Measurements from ENCODE around the gene AHDC1. TPM values are rescaled to one million over a fixed set of nuclear protein-coding genes. Genes with fewer than 3 reads are reported as not detected.
A peak's percentile ranks its signal among the peaks of the same experiment; 100 is the strongest.

AHDC1 gene
- total and polyA plus RNA-seq, 2 of the 13 experiments (the other 11 are each of a cell fraction or from before 2014, with no cell fraction given): 1.0 to 2.7 TPM

- Histone ChIP-seq H3K9me3 (ENCODE audit: low read length) (no peaks in the 10 kb centered on the region), H2AFZ (ENCODE audit: low read length) (no peak overlapping the region), H4K20me1 (ENCODE audit: insufficient read depth, low read length) (no peaks in the 10 kb centered on the region), H3K4me2 (ENCODE audit: low read depth, low read length) (0 out of 2 replicates have a peak overlapping the region, but pooled peaks have one; percentile 92), H3K4me3 (replicated peaks in 1 of 3; ENCODE audit: insufficient read depth in 1 of 3, low read depth in 2 of 3, low read length in 3 of 3) (no peak overlapping the region), H3K9ac (ENCODE audit: insufficient read depth, low read depth, low read length) (no peak overlapping the region), H3K79me2 (ENCODE audit: insufficient read depth, low read length) (no peaks in the 10 kb centered on the region), H3K27ac (ENCODE audit: extremely low read length, insufficient read depth, low read length) (no peak overlapping the region), H3K36me3 (replicated peaks in 1 of 2; ENCODE audit: control insufficient read depth in 1 of 2, insufficient read depth in 2 of 2, low read length in 2 of 2) (no peaks in the 10 kb centered on the region), H3K27me3 (ENCODE audit: control insufficient read depth in 1 of 2, insufficient read depth in 2 of 2, low read length in 2 of 2) (peaks cover 0 to 20% of the 10 kb centered on the region in 2 experiments; a peak in 1 of 5 replicates), H3K4me1 (ENCODE audit: insufficient read depth, low read length) (peaks cover 57% of the 10 kb centered on the region)
- ChIA-PET CTCF (ENCODE audit: low intra/inter-chr PET ratio, low total read pairs) (interaction anchor here (1.2 to 4.9 kb wide), 3 partner anchors 35 to 193 kb away, joined by 3 to 63 read pairs (median 31); no protein-coding TSS in a partner anchor), POLR2A (interaction anchor here (0.7 to 1.3 kb wide), 2 partner anchors 40 to 194 kb away, joined by 3 read pairs; no protein-coding TSS in a partner anchor)
- WGBS (ENCODE audit: low lambda C conversion rate): 10% methylated on average over 3 of the region's 3 CpGs
- TF ChIP-seq ZBTB2 (CRISPR knock-in tag; IDR thresholded peaks at IDR 0.05; ENCODE audit: low read depth) (no peak), PHF21A (CRISPR knock-in tag; IDR thresholded peaks at IDR 0.05) (no peak), TCF7L2 (IDR thresholded peaks at IDR 0.05; ENCODE audit: low read depth, low read length) (no peak)
- no TSS peak for BruUV-seq (replicated peaks)
- DNase-seq (ENCODE audit: low spot score): no peak
- intact Hi-C loops (cut with micrococcal nuclease; ENCODE audit: unreplicated experiment): loop anchor here (5.0 kb wide), 1 partner anchor 102 kb away; no protein-coding TSS in a partner anchor
- FAIRE-seq: no peak
- in situ Hi-C loops (cut with HindIII; ENCODE audit: extremely low pct_ligation_motif_present, low pct_unique_long_range_greater_than_20kb): loop anchor here (5.0 to 10.0 kb wide), 3 partner anchors 52 to 314 kb away; partner anchors contain the start of gene GPR3
- no peak for ATAC-seq
These were observed 5.2 kb upstream of the AHDC1 start for GRCh38 chr1:27609210-27609555.

GRCh38 chr1:27607239-27607804, 3.4 kb upstream of the AHDC1 start:
- peak; percentile 96 for DNase-seq (ENCODE audit: low spot score)
- H3K4me3 ChIP-seq (replicated peaks in 1 of 3; ENCODE audit: insufficient read depth in 1 of 3, low read depth in 2 of 3, low read length in 3 of 3): peak overlapping the region; percentile 22 to 66 (median 50); a peak in 5 of 6 replicates
- no TSS peak for BruUV-seq (replicated peaks)
- no peaks in the 10 kb centered on the region for H3K36me3 ChIP-seq (replicated peaks in 1 of 2; ENCODE audit: control insufficient read depth in 1 of 2, insufficient read depth in 2 of 2, low read length in 2 of 2)
- H3K4me1 ChIP-seq (ENCODE audit: insufficient read depth, low read length): peaks cover 57% of the 10 kb centered on the region
- no peaks in the 10 kb centered on the region for H3K9me3 ChIP-seq (ENCODE audit: low read length)
- peaks cover 0 to 10% of the 10 kb centered on the region in 2 experiments; a peak in 1 of 5 replicates for H3K27me3 ChIP-seq (ENCODE audit: control insufficient read depth in 1 of 2, insufficient read depth in 2 of 2, low read length in 2 of 2)
- peak overlapping the region; percentile 92 for H3K4me2 ChIP-seq (ENCODE audit: low read depth, low read length)
- intact Hi-C loops (cut with micrococcal nuclease; ENCODE audit: unreplicated experiment) (loop anchor here (1.0 to 5.0 kb wide), 3 partner anchors 56 to 215 kb away; partner anchors contain the start of gene GPR3), in situ Hi-C loops (cut with HindIII; ENCODE audit: extremely low pct_ligation_motif_present, low pct_unique_long_range_greater_than_20kb) (loop anchor here (5.0 to 10.0 kb wide), 3 partner anchors 50 to 313 kb away; partner anchors contain the start of gene GPR3)
- peaks cover under 1% of the 10 kb centered on the region; the same call in 1 of the 2 replicates for H4K20me1 ChIP-seq (ENCODE audit: insufficient read depth, low read length)
- POLR2A ChIA-PET: interaction anchor here (0.6 to 4.6 kb wide), 30 partner anchors 11 to 453 kb away, joined by 3 to 38 read pairs (median 6); partner anchors contain the start of genes FAM76A, IFI6, PPP1R8 and SLC9A1
- H3K79me2 ChIP-seq (ENCODE audit: insufficient read depth, low read length): peaks cover 4% of the 10 kb centered on the region
- peak overlapping the region; percentile 45 for H3K9ac ChIP-seq (ENCODE audit: insufficient read depth, low read depth, low read length)
- CTCF ChIA-PET (ENCODE audit: low intra/inter-chr PET ratio, low total read pairs): interaction anchor here (0.9 to 4.9 kb wide), 7 partner anchors 37 to 214 kb away, joined by 3 to 63 read pairs (median 7); partner anchors contain the start of gene GPR3
- 0% methylated on average over 4 of the region's 11 CpGs for WGBS (ENCODE audit: low lambda C conversion rate)
- ATAC-seq: peak; percentile 76
- H2AFZ ChIP-seq (ENCODE audit: low read length): no peak overlapping the region
- peak overlapping the region; percentile 55 for H3K27ac ChIP-seq (ENCODE audit: extremely low read length, insufficient read depth, low read length)
- FAIRE-seq: peak; percentile 97
- TF ChIP-seq ZNF883 (CRISPR knock-in tag; IDR thresholded peaks at IDR 0.05; ENCODE audit: not compliant biosample characterization): peak; percentile 67
- peak; percentile 49 for TF ChIP-seq TFDP2 (CRISPR knock-in tag; IDR thresholded peaks at IDR 0.05)
- TF ChIP-seq IKZF5 (CRISPR knock-in tag; IDR thresholded peaks at IDR 0.05): peak; percentile 97
- TF ChIP-seq, protein P1, sequence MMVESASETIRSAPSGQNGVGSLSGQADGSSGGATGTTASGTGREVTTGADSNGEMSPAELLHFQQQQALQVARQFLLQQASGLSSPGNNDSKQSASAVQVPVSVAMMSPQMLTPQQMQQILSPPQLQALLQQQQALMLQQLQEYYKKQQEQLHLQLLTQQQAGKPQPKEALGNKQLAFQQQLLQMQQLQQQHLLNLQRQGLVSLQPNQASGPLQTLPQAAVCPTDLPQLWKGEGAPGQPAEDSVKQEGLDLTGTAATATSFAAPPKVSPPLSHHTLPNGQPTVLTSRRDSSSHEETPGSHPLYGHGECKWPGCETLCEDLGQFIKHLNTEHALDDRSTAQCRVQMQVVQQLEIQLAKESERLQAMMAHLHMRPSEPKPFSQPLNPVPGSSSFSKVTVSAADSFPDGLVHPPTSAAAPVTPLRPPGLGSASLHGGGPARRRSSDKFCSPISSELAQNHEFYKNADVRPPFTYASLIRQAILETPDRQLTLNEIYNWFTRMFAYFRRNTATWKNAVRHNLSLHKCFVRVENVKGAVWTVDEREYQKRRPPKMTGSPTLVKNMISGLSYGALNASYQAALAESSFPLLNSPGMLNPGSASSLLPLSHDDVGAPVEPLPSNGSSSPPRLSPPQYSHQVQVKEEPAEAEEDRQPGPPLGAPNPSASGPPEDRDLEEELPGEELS (CRISPR knock-in tag; IDR thresholded peaks at IDR 0.05): peak; percentile 93

Measured in HepG2 (cell line).